NCI-H748 (cell line): Measurements from ENCODE around the gene ACE2.

Experiments used
- DNase-seq: peaks from one replicate; lab custom pipeline; 2025; ENCODE audit not compliant: unreplicated experiment; lab: John Stamatoyannopoulos, UW

Gene ACE2

GRCh38 chrX:15576019-15576418 is 24.7 kb downstream of the ACE2 start:
- DNase-seq, result peak; percentile 37

- no peak for DNase-seq
Observed at GRCh38 chrX:15574017-15574416, 26.7 kb downstream of the ACE2 start.

DNA sequence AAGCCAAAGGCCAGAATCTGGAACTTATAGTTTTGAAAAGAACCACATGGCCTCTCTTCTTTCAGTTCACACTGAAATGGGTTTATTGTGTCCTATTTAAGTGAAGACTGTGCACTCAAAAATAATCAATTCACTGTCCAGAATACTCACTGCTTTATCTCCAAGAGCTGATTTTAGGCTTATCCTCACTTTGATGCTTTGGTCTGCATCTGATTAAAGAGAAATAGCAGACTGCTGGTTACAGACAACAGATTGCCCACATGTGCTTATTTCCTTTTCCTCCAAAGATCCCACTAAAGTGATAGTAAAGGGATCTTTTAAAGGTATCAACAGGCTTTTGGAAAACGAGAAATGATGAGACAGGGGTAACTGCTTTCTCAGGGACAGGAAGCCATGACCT is 30.6 kb downstream of the ACE2 start:
- DNase-seq, result no peak

GRCh38 chrX:15567886-15568616 is 32.7 kb downstream of the ACE2 start:
- DNase-seq, result peak; percentile 34

- no peak for DNase-seq
Observed at GRCh38 chrX:15567267-15567666, 33.5 kb downstream of the ACE2 start.

GRCh38 chrX:15566244-15566643 is 34.5 kb downstream of the ACE2 start:
- DNase-seq, result no peak

DNA sequence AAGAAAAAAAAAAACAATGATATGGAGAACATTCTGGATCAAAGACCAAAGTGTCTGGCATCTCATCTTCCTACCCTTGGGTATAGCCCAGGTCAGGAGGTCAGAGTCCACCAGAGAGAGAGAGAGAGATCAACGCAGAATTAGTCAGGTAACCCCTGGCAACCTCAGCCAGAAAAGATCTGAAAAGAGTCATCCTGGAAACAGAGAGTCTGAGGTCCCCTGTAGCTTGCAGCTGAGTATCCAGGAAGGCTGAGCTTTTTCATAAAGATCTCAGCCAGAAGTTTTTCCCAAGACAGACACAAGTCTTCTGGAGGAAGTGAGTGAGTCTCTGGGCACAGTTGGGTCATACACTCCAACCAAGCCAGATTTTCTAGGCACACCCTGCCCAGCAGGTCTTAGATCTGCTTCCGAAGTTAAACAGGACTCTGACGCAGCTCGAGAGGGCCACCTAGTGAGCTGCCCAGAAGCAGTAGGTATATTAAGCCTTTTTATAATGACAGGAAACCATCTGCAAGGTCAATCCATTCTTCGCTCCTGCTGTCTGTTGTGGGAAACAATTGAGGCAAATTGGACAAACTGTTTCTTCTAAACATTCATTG is 35.7 kb downstream of the ACE2 start:
- peak; percentile 78 for DNase-seq

- DNase-seq, result no peak
Observed at GRCh38 chrX:15563056-15563455, 37.7 kb downstream of the ACE2 start.

DNA sequence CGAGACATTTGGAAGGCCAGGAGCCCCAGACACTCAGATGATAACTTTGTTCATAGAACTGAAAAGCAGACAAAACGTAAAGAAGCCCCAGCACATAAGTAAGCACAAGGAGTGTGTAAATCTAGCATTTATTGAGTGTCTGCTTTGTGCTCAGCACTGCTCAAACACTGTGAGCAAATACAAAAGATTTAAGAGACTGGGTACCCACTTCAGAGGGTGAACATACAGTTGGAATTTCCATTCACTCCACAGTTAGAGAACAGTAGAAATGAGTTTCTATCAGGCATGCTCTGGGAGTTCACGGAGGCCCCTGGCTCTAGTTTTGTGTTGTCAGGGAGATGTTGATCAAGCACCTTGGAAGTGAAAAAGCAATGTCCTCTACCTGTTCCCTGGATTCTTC is 39.8 kb downstream of the ACE2 start:
- no peak for DNase-seq

- no peak for DNase-seq
Observed at GRCh38 chrX:15559227-15559626, 41.5 kb downstream of the ACE2 start.

DNA sequence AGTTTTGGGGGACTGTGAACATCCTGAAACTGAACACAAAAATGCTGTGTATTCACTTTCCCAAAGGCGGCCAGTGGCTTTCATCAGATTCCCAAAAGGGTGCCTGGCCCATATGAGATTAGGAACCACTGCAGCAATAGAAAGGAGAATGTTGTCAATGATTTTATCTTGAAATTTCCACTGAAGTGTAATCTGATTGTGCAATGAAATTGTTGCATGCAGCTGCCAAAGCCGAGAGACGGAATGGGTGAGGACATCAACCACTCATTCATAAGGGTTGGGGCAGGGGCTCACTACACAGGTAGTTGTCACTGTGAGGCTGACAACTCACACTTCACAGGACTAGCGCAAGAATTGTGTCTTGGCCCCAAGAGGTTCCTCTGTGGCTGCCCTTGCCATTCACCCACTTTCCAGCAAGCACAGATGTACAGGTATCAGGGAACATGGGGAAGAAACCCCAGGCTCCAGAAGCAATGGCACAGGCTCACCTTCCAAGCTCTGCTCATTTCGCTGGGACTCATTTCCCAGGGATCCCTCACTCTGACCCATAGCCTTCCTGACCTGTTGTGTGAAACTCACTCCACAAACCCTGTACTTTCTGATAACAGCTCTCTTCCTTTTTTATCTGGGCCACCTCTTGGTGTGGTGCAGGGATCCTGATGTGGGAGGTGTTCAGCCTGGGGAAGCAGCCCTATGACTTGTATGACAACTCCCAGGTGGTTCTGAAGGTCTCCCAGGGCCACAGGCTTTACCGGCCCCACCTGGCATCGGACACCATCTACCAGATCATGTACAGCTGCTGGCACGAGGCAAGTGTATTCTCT is 51.4 kb downstream of the ACE2 start:
- no peak for DNase-seq

DNA sequence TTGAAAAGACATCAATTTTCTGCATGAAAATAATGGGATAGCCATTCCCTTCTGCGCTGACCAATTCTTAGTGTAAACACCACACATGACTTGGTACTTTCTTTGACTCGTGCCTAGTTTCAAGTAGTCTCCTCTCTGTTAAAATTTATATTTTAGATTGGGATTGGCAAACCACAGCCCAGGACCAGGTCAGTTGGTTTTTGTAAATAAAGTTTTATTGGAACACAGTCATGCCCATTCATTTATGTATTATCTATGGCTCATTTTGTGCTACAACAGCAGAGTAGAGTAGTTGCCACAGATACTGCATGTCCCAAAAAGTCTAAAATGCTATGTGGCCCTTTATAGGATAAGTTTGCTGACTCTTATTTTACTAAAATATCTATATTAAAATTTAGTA is 53.4 kb downstream of the ACE2 start:
- DNase-seq, result no peak

DNA sequence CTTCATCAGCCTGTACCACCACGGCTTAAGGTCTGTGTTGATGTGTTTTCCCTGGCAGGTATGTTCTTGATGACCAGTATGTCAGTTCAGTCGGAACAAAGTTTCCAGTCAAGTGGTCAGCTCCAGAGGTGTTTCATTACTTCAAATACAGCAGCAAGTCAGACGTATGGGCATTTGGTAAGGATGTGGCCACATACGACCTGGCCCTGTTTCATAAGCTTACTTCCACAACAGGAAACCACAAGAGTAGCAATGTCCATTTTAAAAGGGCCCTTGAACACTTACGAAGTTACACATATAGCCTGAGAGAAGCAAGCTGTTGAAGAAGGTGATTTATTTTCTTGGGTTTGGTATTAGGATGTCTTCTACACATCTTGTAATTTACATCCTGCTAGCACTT is 54.0 kb downstream of the ACE2 start:
- DNase-seq, result no peak

GRCh38 chrX:15530318-15530717 is 70.4 kb downstream of the ACE2 start:
- no peak for DNase-seq

GRCh38 chrX:15529165-15529564 is 71.6 kb downstream of the ACE2 start:
- DNase-seq, result no peak

DNA sequence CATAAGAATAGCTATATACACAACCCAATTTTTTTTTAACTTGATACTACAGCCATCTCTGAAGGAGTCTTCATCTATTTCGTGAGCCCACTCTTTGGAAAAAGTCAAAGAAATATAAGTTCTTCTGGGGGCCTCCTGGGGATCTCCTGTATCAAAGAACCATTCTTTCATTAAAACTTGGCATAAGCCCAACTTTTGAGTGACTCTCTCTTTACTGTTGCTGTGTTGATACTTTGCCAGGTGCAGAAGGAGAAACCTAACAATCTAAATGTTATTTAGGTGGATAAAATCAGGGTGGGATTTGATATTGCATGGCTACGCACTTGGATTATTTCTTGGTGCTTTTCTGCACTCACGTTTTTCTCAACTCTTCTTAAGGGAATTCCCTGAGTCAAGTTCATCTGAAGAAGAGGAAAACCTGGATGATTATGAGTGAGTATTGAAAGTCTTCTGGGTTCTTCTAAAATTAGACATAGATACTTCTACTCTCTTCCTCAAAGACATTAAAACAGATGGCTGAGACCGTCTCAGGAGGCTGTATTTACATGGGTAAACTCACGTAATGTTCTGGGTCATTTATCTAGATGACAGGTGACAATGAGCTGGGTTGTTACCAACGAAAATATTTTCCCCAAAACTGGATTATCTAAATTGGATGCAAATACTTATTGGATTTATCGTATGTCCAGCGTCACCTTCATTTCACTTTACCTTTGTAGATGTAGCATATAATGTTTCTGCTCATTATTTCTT is 74.9 kb downstream of the ACE2 start:
- peak; percentile 86 for DNase-seq

- DNase-seq, result peak; percentile 28
Observed at GRCh38 chrX:15524417-15524816, 76.3 kb downstream of the ACE2 start.

GRCh38 chrX:15523088-15523487 is 77.7 kb downstream of the ACE2 start:
- DNase-seq, result no peak

DNA sequence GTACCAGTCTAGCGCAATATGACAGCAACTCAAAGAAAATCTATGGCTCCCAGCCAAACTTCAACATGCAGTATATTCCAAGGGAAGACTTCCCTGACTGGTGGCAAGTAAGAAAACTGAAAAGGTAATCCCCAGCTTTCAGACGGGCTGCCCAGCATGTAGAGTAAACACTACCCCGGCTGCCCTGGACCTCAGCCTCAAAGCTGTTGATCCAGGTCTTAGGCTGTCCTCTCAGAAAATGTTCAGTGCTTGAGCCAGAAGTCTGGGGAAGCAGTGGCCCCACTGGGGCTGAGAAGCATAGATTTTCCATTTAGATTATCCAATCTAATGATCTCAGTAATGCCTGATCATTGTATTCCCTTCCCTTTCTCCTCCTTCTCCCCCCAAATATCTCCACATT is 78.3 kb downstream of the ACE2 start:
- DNase-seq, result no peak

DNA sequence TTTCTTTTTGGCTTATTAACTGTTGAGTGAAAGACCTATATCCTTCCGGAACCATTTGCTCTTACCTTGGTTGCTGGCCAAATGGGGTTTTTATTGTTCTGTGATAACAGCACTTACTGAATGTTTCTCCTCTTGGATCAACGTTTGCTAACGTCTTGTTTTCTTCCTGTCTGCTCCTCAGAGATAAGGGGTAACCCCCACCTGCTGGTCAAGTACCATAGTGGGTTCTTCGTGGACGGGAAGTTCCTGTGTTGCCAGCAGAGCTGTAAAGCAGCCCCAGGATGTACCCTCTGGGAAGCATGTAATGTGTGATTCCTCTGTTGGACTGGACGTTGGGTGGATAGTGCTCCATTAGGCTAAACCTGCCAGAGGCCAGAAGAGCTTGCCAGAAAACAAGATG is 84.8 kb downstream of the ACE2 start:
- DNase-seq, result no peak

- DNase-seq, result no peak
Observed at GRCh38 chrX:15514279-15514678, 86.5 kb downstream of the ACE2 start.
